ENCODE data around the gene ARHGAP25. TPM values are rescaled to one million over a fixed set of nuclear protein-coding genes. Genes with fewer than 3 reads are reported as not detected.

Gene ARHGAP25
- total and polyA plus RNA-seq, 10 of the 15 experiments (the other 5 are each of a cell fraction or from before 2014, with no cell fraction given), result 0.15 to 1.0 (median 0.46) TPM

DNA sequence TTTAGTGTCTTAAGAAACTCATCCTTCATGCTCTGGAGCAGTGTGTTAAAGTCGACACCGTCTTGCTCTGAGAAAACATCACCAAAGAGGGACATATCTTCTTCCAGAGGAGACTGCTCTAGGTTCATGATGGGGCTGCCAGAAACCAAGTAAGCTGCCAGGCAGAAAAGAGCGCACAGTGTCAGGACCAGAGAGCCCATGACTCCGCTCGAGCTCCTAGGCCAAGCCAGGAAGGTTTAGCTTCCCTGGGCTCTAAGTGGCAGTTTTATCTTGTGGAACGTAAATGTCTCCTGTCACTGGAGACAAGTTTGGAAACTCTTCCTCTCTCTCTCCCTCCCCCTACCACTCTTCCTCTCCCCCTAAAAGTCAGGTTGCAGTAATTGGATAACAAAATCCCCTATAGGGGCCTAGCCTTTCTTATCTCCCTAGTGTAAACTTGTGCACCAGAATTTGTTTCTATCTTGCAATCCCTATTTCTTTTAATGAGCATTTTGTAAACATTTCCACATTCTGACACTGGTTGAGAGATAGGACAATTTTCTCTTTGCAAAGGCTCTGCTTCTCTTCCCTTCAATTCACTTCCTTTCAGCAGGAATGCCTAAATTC, 136.7 kb downstream of the ARHGAP25 start, which contains the start of gene BMP10:
TSS of gene BMP10 (minus strand) at position 239 of the 606 bp plus-strand sequence. CDS start at position 200, 39 bp downstream.
- H3K4me3 ChIP-seq, result no peak within 1 kb of the TSS
- H4K20me1 ChIP-seq (ENCODE audit: control insufficient read depth, insufficient read depth), result no peaks in the 10 kb centered on the region
- no TSS peak for BruUV-seq (replicated peaks)
- in situ Hi-C loops (cut with MboI), result no loop called here
- H3K79me2 ChIP-seq (ENCODE audit: control insufficient read depth, insufficient read depth, low read length), result no peaks in the 10 kb centered on the region
- no peak within 1 kb of the TSS for H2AFZ ChIP-seq (ENCODE audit: control insufficient read depth, low read depth, low read length)
- intact Hi-C loops (cut with micrococcal nuclease; ENCODE audit: unreplicated experiment), result no loop called here
- POLR2A ChIA-PET, result interaction anchor here (0.5 kb wide), 1 partner anchor 24 kb away, joined by 9 read pairs; no protein-coding TSS in a partner anchor
- FAIRE-seq (no peak), ATAC-seq (no peak), DNase-seq (ENCODE audit: low read depth, low spot score) (no peak)
- peaks cover 2 to 3% of the 10 kb centered on the region in 2 experiments for H3K27me3 ChIP-seq (replicated peaks in 1 of 2; ENCODE audit: control insufficient read depth in 2 of 2, insufficient read depth in 2 of 2, low read length in 1 of 2)
- H3K9me3 ChIP-seq (replicated peaks; ENCODE audit: control insufficient read depth, insufficient read depth, low read length), result no peaks in the 10 kb centered on the region
- no peak within 1 kb of the TSS for H3K27ac ChIP-seq (ENCODE audit: control insufficient read depth, insufficient read depth)
- no peak within 1 kb of the TSS for H3K4me2 ChIP-seq (ENCODE audit: control insufficient read depth, insufficient read depth)
- SMC1A ChIA-PET (ENCODE audit: uncharacterized antibody, unreplicated experiment), result no interaction called here
- no peak within 1 kb of the TSS for H3K9ac ChIP-seq (ENCODE audit: control insufficient read depth, insufficient read depth, low read length)
- no peaks in the 10 kb centered on the region for H3K4me1 ChIP-seq (ENCODE audit: control insufficient read depth, insufficient read depth, low read length)
- H3K36me3 ChIP-seq (ENCODE audit: control insufficient read depth in 2 of 2, insufficient read depth in 2 of 2, low read length in 1 of 2), result no peaks in the 10 kb centered on the region
- WGBS (ENCODE audit: insufficient coverage, insufficient replicate concordance, low lambda C conversion rate, missing lambda C conversion rate), result 30% methylated on average over 6 of the region's 6 CpGs
- CTCF ChIA-PET, result no interaction called here
- RAD21 ChIA-PET (ENCODE audit: unreplicated experiment), result no interaction called here
- no peak for TF ChIP-seq IKZF2 (IDR thresholded peaks at IDR 0.05)
- TF ChIP-seq DPF2 (IDR thresholded peaks at IDR 0.05), result no peak
- no peak for TF ChIP-seq RFX5 (IDR thresholded peaks at IDR 0.05; ENCODE audit: low read depth, low read length)
- TF ChIP-seq RAD21 (IDR thresholded peaks at IDR 0.05; ENCODE audit: insufficient read depth, low read depth, low read length), result no peak
- TF ChIP-seq, protein P1, sequence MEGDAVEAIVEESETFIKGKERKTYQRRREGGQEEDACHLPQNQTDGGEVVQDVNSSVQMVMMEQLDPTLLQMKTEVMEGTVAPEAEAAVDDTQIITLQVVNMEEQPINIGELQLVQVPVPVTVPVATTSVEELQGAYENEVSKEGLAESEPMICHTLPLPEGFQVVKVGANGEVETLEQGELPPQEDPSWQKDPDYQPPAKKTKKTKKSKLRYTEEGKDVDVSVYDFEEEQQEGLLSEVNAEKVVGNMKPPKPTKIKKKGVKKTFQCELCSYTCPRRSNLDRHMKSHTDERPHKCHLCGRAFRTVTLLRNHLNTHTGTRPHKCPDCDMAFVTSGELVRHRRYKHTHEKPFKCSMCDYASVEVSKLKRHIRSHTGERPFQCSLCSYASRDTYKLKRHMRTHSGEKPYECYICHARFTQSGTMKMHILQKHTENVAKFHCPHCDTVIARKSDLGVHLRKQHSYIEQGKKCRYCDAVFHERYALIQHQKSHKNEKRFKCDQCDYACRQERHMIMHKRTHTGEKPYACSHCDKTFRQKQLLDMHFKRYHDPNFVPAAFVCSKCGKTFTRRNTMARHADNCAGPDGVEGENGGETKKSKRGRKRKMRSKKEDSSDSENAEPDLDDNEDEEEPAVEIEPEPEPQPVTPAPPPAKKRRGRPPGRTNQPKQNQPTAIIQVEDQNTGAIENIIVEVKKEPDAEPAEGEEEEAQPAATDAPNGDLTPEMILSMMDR (IDR thresholded peaks at IDR 0.05 in 2 of 3, conservative IDR thresholded peaks at IDR 0.05 in 1 of 3; ENCODE audit: control insufficient read depth in 2 of 3, extremely low read depth in 1 of 3, insufficient read depth in 1 of 3, low read depth in 3 of 3, low read length in 3 of 3), result no peak
- TF ChIP-seq, protein P2, sequence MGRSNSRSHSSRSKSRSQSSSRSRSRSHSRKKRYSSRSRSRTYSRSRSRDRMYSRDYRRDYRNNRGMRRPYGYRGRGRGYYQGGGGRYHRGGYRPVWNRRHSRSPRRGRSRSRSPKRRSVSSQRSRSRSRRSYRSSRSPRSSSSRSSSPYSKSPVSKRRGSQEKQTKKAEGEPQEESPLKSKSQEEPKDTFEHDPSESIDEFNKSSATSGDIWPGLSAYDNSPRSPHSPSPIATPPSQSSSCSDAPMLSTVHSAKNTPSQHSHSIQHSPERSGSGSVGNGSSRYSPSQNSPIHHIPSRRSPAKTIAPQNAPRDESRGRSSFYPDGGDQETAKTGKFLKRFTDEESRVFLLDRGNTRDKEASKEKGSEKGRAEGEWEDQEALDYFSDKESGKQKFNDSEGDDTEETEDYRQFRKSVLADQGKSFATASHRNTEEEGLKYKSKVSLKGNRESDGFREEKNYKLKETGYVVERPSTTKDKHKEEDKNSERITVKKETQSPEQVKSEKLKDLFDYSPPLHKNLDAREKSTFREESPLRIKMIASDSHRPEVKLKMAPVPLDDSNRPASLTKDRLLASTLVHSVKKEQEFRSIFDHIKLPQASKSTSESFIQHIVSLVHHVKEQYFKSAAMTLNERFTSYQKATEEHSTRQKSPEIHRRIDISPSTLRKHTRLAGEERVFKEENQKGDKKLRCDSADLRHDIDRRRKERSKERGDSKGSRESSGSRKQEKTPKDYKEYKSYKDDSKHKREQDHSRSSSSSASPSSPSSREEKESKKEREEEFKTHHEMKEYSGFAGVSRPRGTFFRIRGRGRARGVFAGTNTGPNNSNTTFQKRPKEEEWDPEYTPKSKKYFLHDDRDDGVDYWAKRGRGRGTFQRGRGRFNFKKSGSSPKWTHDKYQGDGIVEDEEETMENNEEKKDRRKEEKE (IDR thresholded peaks at IDR 0.05), result no peak
- TF ChIP-seq MTA2 (IDR thresholded peaks at IDR 0.05; ENCODE audit: low read depth), result no peak
- TF ChIP-seq, protein P3, sequence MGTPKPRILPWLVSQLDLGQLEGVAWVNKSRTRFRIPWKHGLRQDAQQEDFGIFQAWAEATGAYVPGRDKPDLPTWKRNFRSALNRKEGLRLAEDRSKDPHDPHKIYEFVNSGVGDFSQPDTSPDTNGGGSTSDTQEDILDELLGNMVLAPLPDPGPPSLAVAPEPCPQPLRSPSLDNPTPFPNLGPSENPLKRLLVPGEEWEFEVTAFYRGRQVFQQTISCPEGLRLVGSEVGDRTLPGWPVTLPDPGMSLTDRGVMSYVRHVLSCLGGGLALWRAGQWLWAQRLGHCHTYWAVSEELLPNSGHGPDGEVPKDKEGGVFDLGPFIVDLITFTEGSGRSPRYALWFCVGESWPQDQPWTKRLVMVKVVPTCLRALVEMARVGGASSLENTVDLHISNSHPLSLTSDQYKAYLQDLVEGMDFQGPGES (IDR thresholded peaks at IDR 0.05), result no peak
- TF ChIP-seq, protein P4, sequence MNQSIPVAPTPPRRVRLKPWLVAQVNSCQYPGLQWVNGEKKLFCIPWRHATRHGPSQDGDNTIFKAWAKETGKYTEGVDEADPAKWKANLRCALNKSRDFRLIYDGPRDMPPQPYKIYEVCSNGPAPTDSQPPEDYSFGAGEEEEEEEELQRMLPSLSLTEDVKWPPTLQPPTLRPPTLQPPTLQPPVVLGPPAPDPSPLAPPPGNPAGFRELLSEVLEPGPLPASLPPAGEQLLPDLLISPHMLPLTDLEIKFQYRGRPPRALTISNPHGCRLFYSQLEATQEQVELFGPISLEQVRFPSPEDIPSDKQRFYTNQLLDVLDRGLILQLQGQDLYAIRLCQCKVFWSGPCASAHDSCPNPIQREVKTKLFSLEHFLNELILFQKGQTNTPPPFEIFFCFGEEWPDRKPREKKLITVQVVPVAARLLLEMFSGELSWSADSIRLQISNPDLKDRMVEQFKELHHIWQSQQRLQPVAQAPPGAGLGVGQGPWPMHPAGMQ (IDR thresholded peaks at IDR 0.05; ENCODE audit: borderline replicate concordance), result no peak
- no peak for TF ChIP-seq CEBPB (IDR thresholded peaks at IDR 0.05; ENCODE audit: borderline replicate concordance in 1 of 2, low read depth in 2 of 2, low read length in 2 of 2)
- TF ChIP-seq SREBF2 (IDR thresholded peaks at IDR 0.05; ENCODE audit: low read length), result no peak
- no peak for TF ChIP-seq CHD1 (IDR thresholded peaks at IDR 0.05; ENCODE audit: low read depth, low read length)
- TF ChIP-seq, protein P5, sequence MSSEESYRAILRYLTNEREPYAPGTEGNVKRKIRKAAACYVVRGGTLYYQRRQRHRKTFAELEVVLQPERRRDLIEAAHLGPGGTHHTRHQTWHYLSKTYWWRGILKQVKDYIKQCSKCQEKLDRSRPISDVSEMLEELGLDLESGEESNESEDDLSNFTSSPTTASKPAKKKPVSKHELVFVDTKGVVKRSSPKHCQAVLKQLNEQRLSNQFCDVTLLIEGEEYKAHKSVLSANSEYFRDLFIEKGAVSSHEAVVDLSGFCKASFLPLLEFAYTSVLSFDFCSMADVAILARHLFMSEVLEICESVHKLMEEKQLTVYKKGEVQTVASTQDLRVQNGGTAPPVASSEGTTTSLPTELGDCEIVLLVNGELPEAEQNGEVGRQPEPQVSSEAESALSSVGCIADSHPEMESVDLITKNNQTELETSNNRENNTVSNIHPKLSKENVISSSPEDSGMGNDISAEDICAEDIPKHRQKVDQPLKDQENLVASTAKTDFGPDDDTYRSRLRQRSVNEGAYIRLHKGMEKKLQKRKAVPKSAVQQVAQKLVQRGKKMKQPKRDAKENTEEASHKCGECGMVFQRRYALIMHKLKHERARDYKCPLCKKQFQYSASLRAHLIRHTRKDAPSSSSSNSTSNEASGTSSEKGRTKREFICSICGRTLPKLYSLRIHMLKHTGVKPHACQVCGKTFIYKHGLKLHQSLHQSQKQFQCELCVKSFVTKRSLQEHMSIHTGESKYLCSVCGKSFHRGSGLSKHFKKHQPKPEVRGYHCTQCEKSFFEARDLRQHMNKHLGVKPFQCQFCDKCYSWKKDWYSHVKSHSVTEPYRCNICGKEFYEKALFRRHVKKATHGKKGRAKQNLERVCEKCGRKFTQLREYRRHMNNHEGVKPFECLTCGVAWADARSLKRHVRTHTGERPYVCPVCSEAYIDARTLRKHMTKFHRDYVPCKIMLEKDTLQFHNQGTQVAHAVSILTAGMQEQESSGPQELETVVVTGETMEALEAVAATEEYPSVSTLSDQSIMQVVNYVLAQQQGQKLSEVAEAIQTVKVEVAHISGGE (CRISPR knock-in tag; IDR thresholded peaks at IDR 0.05), result no peak

Measured in GM12878 (cell line).